HG02759 (cell line): ENCODE results near the gene RGS7.
A peak's percentile ranks its signal among the peaks of the same experiment; 100 is the strongest.
"Not testable (repeated sequence)": the region's sequence is repeated elsewhere in the genome, so short reads cannot be mapped to it uniquely, and the experiment has no call there.

ENCODE experiments used
- ATAC-seq: cut with Tn5 transposase; IDR thresholded peaks from one replicate; pipeline ENCODE4 v1.9.1; 2021; ENCODE audit warnings: mild to moderate bottlenecking, moderate library complexity; ENCODE audit not compliant: unreplicated experiment

The RGS7 gene

GRCh38 chr1:240941701-240942370, 415.2 kb downstream of the RGS7 start:
- ATAC-seq: no peak

- ATAC-seq: no peak
These were observed 419.9 kb downstream of the RGS7 start for GRCh38 chr1:240936911-240937668.

GRCh38 chr1:240935920-240936319, 421.1 kb downstream of the RGS7 start:
- no peak for ATAC-seq

GRCh38 chr1:240931031-240931430, 426.0 kb downstream of the RGS7 start:
- ATAC-seq: no peak

GRCh38 chr1:240928265-240928664, 428.7 kb downstream of the RGS7 start:
- ATAC-seq: no peak

GRCh38 chr1:240927821-240928220, 429.2 kb downstream of the RGS7 start:
- ATAC-seq: no peak

- no peak for ATAC-seq
These were observed 431.7 kb downstream of the RGS7 start for GRCh38 chr1:240925273-240925672.

GRCh38 chr1:240917976-240918375, 439.0 kb downstream of the RGS7 start:
- ATAC-seq: no peak

GRCh38 chr1:240914506-240914905, 442.5 kb downstream of the RGS7 start:
- ATAC-seq: no peak

GRCh38 chr1:240912821-240913220, 444.2 kb downstream of the RGS7 start:
- no peak for ATAC-seq

- ATAC-seq: no peak
These were observed 447.1 kb downstream of the RGS7 start for GRCh38 chr1:240909701-240910457.

GRCh38 chr1:240906477-240906876, 450.5 kb downstream of the RGS7 start:
- ATAC-seq: no peak

- no peak for ATAC-seq
These were observed 451.7 kb downstream of the RGS7 start for GRCh38 chr1:240905225-240905765.

- ATAC-seq: not testable (repeated sequence)
These were observed 461.6 kb downstream of the RGS7 start for GRCh38 chr1:240895424-240895823.

GRCh38 chr1:240888787-240889048, 468.3 kb downstream of the RGS7 start:
- no peak for ATAC-seq

- ATAC-seq: peak; percentile 80
These were observed 468.8 kb downstream of the RGS7 start for GRCh38 chr1:240888039-240888786.

- no peak for ATAC-seq
These were observed 473.5 kb downstream of the RGS7 start for GRCh38 chr1:240883490-240883889.

- not testable (repeated sequence) for ATAC-seq
These were observed 474.2 kb downstream of the RGS7 start for GRCh38 chr1:240882656-240883308.

- no peak for ATAC-seq
These were observed 478.4 kb downstream of the RGS7 start for GRCh38 chr1:240878631-240879030.

GRCh38 chr1:240877605-240878004, 479.4 kb downstream of the RGS7 start:
- no peak for ATAC-seq
